Breast epithelium (tissue), 3 donors: ENCODE measurements around the gene MTCL1.

Experiments used
- CTCF ChIP-seq, 3 donors: fragments of 450-650 bp; IDR thresholded peaks; one replicate each; pipeline ENCODE4 v1.5.1; 2016 to 2017; ENCODE audit warnings: antibody characterized with exemption in 3 of 3, mild to moderate bottlenecking in 3 of 3, moderate library complexity in 3 of 3
- POLR2A ChIP-seq: fragments of 450-650 bp; IDR thresholded peaks from one replicate; pipeline ENCODE4 v1.6.1; 2016; ENCODE audit warnings: antibody characterized with exemption, mild to moderate bottlenecking, moderate library complexity

- TF ChIP-seq CTCF (IDR thresholded peaks at IDR 0.05), result no peak
- no peak for TF ChIP-seq POLR2A
Observed at GRCh38 chr18:8708670-8709069, 3.3 kb downstream of the MTCL1 start.
